RPMI7951 (cell line): ENCODE data around the gene PDZD2. TPM values are rescaled to one million over a fixed set of nuclear protein-coding genes. Genes with fewer than 3 reads are reported as not detected.
"Not testable (repeated sequence)": the region's sequence is repeated elsewhere in the genome, so short reads cannot be mapped to it uniquely, and the experiment has no call there.

ENCODE experiments used
- DNase-seq: peaks from one replicate; pipeline ENCODE4 v3.0.0-alpha.2; 2012; ENCODE audit warnings: low read depth
- total RNA-seq: library from RNA; depleted of rRNA; stranded (reverse); fragments of >200 nt; shearing (Covaris generic); gene quantifications from 2 replicates; pipeline ENCODE4 v1.2.3, GENCODE V29; 2014

The PDZD2 gene
- total RNA-seq, 1 experiment from 2014 or later: under 0.01 TPM

DNA sequence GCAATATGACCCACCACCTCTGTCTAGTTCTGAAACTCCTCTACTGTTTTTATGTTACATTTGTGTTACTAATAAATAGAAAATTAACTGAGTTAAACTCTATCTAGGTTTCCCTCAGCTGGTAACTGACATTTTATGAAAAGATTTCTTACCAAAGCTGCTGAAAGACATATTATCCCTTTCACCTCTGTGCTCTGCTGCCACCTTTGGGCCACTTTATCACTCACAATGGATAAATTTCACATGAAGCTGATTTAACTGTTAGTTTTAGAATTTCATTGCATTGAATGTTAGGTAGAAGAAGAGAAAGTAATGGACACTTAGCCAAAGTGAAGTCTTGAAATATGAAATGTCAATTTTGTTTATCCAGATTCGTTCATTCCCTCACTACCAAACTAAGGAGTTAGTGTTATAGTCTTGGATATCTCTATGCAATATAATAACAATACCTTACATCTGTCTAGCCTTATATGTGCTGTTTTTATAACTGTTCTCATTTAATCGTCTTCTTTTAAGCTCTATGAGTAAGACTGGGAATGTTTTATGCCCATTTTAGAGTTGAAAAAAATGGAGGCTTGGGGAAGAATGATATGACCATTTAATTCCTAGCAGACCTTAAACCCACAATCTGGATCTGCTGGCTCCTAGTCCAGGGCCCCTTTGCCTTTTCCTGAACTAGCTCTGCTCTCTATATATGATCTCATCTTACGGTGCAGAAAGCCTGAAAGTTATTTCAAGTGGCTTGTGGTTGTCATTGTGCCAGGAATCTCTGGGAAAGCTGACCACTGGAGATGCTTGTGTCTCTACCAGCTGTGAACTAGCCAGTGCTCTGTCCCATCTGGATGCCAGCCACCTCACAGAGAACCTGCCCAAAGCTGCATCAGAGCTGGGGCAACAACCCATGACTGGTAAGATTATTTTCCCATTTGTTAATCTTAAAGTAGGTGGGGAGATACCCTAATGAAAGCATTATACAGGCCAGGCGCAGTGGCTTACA is 438.1 kb downstream of the PDZD2 start:
- peak; percentile 73 for DNase-seq

DNA sequence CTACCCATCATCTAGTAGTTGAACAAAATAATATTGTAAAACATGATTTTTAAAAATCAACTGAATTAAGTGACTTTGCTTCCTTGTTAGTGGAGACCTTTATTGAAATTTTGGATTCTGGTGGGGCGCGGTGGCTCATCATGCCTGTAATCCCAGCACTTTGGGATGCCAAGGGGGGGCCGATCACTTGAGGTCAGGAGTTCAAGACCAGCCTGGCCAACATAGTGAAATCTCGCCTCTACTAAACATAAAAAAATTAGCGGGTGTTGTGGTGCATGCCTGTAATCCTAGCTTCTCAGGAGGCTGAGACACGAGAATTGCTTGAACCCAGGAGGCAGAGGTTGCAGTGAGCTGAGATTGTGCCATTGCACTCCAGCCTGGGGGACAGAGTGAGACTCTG is 439.9 kb downstream of the PDZD2 start:
- not testable (repeated sequence) for DNase-seq

DNA sequence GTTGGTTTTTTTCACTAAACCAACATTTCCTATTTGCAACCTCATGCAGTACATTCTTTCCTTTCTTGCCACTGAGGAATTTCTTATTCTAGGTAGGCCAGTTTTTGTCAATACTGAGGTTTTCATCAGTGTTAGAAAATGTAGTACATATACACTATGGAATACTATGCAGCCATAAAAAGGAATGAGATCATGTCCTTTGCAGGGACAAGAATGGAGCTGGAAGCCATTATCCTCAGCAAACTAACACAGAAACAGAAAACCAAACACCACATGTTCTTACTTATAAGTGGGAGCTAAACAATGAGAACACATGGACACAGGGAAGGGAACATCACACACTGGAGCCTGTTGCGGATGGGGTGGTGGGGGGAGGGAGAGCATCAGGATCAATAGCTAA is 441.6 kb downstream of the PDZD2 start:
- DNase-seq: not testable (repeated sequence)

DNA sequence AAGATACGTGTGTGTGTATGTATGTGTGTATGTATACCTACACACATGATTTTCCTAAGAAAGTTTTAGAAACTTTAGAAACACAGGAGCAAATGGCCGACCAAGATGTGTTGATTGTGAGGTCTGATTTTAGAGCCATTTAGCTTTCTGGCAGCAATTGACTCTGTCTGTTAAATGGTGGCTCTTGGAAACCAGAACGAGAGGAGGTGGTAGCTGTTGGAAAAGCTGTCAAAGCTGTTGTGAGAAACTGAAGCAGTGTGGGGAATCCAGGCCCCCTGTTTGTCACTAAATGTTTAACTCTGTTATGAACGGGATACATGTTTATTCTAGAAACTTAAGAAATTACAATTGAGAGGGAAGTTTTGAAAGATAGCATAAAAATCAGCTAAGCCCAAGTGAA is 443.8 kb downstream of the PDZD2 start:
- no peak for DNase-seq

DNA sequence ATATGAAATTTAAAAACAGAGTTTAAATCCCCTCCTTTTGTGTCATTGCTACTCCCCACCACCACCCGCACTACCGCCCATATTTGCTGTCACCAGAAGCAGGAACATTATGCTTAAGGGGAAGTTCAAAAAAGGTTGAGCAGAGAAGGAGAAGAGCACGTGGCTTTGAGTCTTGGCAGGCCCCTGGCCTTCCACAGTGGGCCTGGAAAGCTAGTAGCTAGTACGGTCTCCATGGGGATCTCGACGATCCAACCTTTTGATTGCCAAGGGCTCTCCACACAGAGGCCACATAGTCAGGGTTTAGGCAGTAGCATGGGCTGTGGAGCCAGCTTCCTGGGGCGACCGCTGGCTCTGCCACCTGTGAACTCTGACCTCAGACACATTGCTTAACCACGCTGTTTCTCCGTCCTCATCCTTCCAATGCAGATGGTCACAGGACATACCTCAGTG is 445.1 kb downstream of the PDZD2 start:
- DNase-seq: no peak

DNA sequence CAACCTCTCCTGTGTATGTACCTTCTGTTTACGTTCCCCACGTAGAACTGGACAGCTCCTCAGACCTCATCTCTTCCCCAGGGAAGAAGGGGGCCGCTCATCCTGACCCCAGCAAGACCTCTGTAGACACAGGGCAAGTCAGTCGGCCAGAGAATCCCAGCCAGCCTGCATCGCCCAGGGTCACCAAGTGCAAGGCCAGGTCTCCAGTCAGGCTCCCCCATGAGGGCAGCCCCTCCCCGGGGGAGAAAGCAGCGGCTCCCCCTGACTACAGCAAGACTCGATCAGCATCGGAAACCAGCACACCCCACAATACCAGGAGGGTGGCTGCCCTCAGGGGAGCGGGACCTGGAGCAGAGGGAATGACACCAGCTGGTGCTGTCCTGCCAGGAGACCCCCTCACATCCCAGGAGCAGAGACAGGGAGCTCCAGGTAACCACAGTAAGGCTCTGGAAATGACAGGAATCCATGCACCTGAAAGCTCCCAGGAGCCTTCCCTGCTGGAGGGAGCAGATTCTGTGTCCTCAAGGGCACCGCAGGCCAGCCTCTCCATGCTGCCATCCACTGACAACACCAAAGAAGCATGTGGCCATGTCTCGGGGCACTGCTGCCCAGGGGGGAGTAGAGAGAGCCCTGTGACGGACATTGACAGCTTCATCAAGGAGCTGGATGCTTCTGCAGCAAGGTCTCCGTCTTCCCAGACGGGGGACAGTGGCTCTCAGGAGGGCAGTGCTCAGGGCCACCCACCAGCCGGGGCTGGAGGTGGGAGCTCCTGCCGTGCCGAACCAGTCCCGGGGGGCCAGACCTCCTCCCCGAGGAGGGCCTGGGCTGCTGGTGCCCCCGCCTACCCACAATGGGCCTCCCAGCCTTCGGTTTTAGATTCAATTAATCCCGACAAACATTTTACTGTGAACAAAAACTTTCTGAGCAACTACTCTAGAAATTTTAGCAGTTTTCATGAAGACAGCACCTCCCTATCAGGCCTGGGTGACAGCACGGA is 448.5 kb downstream of the PDZD2 start:
- DNase-seq: no peak

DNA sequence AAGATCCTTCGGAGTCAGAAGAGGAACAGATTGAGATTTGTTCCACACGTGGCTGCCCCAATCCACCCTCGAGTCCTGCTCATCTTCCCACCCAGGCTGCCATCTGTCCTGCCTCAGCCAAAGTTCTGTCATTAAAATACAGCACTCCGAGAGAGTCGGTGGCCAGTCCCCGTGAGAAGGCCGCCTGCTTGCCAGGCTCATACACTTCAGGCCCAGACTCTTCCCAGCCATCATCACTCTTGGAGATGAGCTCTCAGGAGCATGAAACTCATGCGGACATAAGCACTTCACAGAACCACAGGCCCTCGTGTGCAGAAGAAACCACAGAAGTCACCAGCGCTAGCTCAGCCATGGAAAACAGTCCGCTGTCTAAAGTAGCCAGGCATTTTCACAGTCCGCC is 449.3 kb downstream of the PDZD2 start:
- no peak for DNase-seq

DNA sequence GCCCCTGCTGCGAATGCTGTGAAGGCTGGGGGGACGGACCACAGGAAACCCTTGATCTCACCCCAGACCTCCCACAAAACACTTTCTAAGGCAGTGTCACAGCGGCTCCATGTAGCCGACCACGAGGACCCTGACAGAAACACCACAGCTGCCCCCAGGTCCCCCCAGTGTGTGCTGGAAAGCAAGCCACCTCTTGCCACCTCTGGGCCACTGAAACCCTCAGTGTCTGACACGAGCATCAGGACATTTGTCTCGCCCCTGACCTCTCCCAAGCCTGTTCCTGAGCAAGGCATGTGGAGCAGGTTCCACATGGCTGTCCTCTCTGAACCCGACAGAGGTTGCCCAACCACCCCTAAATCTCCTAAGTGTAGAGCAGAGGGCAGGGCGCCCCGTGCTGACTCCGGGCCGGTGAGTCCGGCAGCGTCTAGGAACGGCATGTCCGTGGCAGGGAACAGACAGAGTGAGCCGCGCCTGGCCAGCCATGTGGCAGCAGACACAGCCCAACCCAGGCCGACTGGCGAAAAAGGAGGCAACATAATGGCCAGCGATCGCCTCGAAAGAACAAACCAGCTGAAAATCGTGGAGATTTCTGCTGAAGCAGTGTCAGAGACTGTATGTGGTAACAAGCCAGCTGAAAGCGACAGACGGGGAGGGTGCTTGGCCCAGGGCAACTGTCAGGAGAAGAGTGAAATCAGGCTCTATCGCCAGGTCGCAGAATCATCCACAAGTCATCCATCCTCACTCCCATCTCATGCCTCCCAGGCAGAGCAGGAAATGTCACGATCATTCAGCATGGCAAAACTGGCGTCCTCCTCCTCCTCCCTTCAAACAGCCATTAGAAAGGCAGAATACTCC is 450.4 kb downstream of the PDZD2 start:
- DNase-seq: no peak

DNA sequence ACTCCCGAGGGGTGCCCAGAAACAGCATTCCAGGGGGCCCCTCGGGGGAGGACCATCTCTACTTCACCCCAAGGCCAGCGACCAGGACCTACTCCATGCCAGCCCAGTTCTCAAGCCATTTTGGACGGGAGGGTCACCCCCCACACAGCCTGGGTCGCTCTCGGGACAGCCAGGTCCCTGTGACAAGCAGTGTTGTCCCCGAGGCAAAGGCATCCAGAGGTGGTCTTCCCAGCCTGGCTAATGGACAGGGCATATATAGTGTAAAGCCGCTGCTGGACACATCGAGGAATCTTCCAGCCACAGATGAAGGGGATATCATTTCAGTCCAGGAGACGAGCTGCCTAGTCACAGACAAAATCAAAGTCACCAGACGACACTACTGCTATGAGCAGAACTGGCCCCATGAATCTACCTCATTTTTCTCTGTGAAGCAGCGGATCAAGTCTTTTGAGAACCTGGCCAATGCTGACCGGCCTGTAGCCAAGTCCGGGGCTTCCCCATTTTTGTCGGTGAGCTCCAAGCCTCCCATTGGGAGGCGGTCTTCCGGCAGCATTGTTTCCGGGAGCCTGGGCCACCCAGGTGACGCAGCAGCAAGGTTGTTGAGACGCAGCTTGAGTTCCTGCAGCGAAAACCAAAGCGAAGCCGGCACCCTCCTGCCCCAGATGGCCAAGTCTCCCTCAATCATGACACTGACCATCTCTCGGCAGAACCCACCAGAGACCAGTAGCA is 451.3 kb downstream of the PDZD2 start:
- DNase-seq: no peak

DNA sequence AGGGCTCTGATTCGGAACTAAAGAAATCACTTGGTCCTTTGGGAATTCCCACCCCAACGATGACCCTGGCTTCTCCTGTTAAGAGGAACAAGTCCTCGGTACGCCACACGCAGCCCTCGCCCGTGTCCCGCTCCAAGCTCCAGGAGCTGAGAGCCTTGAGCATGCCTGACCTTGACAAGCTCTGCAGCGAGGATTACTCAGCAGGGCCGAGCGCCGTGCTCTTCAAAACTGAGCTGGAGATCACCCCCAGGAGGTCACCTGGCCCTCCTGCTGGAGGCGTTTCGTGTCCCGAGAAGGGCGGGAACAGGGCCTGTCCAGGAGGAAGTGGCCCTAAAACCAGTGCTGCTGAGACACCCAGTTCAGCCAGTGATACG is 451.8 kb downstream of the PDZD2 start:
- no peak for DNase-seq

DNA sequence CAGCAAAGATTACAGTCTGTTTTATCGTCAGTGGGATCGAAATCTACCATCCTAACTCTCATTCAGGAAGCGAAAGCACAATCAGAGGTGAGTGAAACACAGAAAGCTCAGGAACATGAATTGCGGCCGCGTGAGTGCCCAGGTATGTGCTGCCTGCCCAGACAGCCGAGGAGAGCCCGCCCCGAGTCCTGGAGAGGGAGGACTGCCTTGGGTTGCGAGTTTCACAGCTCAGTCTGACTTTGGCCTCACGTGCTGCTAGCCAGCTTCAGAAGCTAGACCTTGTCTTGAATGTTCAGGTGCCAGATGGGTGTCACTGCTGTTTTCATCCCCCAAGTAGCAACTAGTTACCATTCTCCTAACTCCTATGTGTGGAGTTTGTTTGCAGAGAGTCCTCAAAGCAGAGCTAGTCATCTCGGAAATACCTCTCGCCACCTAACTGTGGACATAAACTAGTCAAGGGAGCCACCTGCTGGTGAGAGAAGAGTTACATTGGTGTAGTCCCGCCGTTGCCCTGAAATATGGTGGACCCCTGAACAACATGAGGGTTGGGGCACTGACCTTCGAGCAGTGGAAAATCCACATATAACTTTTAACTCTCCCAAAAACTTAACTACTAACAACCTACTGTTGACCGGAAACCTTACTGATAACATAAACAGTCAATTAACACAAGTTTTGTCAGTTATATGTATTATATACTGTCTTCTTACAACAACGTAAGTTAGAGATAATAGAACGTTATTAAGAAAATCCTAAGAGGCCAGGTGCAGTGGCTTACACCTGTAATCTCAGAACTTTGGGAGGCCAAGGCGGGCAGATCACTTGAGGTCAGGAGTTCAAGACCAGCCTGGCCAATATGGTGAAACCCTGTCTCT is 454.2 kb downstream of the PDZD2 start:
- DNase-seq: peak; percentile 61

DNA sequence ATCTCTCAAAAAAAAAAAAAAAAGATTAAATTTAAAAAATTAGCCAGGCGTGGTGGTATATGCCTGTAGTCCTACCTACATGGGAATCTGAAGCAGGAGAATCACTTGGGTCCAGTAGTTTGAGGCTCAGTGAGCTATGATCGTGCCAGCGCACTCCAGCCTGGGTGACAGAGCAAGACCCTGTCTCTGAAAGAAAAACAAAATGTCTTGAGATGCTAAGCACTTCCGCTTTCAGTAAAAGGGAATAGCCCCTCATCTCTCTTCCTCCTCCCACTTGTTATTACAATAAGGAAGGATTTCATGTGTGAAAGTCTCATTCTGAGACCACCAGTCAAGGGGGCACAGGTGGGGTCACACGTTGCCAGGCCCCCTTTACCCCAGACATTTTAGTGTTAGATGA is 455.8 kb downstream of the PDZD2 start:
- DNase-seq: no peak

DNA sequence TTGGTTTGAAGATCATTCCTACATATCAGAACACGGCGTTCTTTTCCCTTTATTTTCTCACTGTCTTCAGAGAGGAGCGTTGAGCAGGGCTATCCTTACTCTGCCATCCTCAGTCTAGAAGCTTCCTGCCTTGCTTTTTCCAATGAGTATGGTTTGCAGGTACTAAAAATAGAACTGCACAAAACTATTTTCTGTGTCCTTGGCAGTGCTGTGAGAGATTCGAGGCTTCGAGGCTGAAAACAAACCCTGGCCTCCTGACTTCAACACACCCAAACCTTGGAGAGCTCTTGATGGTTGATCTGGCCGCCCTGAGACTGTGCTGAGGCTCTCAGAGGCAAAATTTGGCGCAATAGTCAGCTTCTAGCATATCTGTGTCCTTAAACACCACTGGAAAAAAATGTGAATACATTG is 456.3 kb downstream of the PDZD2 start:
- DNase-seq: no peak

DNA sequence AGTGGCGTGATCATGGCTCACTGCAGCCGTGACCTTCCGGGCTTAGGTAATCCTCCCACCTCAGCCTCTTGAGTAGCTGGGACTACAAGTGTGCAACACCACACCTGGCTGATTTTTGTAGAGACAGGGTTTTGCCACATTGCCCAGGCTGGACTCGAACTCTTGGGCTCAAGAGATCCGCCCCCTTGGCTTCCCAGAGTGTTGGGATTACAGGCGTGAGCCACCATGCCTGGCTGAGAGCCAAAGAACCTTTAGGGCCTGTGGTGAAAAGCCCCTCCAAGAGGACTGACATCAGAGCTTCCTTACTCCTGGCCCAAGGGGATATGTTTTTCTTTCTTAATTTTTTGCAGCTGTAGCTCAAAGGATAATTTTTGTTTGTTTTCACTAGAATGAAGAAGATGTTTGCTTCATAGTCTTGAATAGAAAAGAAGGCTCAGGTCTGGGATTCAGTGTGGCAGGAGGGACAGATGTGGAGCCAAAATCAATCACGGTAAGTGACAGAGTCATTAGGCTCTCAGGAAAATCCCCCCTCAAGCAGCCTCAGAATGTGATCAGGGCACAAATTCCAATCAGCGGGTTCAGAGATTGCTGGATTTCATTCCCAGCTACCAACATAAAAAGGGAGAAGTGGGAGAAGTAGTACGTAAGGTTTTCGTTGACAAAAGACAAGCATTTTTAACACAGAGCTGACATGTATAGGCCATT is 458.1 kb downstream of the PDZD2 start:
- DNase-seq: peak; percentile 7

DNA sequence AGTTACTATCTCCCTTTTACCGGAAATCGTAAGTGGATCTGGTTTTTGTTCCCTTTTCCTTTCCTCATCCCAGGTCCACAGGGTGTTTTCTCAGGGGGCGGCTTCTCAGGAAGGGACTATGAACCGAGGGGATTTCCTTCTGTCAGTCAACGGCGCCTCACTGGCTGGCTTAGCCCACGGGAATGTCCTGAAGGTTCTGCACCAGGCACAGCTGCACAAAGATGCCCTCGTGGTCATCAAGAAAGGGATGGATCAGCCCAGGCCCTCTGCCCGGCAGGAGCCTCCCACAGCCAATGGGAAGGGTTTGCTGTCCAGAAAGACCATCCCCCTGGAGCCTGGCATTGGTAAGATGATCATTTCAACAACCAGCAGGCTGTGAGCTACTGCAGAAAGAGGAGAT is 459.4 kb downstream of the PDZD2 start:
- DNase-seq: no peak

DNA sequence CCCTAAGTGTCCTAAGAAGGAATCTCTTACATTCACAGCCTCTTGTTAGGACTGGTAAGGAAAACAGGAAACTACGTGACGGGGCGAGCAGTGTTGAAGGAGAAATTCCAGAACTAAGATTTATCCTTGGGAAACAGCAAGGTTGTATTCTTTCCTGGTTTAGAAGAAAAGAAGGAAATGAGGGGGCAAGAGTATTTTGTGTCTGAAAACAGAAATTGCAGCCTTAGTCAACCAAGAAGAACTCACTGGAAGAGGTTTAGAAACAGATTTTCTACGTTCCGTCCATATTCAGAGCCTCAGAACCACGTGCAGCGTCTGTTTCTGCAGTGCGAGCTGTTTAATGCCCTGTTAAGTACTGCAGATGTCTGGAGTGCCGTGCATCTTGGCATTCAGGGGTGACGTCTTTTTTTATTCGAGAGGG is 460.0 kb downstream of the PDZD2 start:
- DNase-seq: no peak

DNA sequence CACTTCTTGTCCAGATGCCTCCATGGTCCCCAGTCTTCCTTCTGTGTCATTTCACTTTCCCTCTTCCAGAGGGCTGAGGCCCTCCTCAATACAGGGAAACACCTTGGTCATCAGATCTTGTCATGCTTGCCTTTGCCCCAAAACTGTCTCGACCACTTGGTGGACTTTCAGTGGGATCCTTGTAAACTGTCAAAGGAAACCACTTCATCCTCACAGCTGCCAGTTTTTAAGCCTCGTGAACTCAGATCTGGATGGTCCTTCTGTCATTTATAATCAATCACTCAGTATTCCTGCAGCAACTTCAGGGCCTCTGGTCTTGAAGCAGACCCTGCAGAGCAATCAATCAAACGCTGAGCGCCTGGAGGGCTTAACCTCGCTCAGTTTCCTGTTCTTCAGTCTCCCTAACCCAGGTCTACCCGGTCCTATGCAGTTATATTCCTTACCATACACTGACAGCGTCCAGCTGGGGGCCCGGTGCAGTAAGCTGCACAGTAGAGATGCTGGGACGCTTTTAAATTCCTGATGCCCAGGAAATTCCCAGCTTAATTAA is 460.6 kb downstream of the PDZD2 start:
- DNase-seq: no peak

DNA sequence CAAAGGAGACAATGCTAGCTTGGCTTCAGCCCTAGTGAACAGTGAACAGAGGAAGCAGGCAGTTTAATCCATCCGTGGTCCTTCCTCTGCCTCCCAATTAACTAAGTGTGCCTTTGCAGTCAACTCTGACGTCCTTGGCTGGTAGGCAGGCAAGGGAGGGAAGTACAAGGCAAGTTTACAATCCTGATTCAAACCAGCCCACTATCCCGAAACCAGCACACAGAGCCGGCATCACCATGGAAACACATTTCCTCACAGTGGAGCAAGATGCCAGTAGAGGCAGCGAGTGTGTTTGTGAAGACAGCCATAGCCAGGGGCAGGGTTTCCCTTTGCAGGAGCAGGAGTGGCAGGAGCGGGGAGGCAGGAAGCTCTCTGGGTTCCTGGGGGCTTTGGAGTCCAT is 461.3 kb downstream of the PDZD2 start:
- DNase-seq: no peak
